NAMALWA (cell line): Measurements from ENCODE around the gene GMDS.

ENCODE experiments used
- DNase-seq: peaks from one replicate; pipeline ENCODE4 v3.0.0-alpha.2; 2015; ENCODE audit warnings: low spot score

Gene GMDS

DNA sequence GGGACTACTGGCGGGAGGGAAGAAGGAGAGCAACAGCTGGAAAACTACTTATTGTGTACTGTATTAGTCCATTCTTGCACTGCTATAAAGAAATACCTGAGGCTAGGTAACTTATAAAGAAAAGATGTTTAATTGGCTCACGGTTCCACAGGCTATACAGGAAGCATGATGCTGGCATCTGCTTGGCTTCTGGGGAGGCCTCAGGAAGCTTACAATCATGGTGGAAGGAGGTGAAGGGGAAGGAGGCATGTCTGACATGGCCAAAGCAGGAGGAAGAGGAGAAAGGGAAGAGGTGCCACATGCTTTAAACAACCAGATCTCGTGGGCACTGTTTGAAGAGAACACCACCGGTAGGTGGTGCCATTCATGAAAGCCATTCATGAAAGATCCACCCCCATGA lies 67.3 kb downstream of the GMDS start:
- no peak for DNase-seq

DNA sequence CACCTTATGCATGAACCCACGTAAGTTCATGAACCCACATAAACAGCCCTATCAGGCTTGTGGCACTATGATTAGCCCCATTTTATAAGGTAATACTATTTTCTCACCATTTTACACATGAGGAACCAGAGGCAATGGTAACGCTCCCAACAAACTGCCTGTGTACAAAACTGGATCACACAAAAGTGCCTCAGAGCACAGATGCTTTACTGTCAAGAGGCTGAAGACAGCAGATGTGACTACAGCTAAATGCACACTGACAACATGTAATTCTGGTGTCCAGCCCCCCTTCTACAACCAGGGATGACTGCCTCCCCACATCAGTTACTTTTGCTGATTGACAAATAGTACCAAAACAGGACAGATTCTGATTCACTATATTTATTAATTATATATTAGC lies 69.6 kb downstream of the GMDS start:
- no peak for DNase-seq

DNA sequence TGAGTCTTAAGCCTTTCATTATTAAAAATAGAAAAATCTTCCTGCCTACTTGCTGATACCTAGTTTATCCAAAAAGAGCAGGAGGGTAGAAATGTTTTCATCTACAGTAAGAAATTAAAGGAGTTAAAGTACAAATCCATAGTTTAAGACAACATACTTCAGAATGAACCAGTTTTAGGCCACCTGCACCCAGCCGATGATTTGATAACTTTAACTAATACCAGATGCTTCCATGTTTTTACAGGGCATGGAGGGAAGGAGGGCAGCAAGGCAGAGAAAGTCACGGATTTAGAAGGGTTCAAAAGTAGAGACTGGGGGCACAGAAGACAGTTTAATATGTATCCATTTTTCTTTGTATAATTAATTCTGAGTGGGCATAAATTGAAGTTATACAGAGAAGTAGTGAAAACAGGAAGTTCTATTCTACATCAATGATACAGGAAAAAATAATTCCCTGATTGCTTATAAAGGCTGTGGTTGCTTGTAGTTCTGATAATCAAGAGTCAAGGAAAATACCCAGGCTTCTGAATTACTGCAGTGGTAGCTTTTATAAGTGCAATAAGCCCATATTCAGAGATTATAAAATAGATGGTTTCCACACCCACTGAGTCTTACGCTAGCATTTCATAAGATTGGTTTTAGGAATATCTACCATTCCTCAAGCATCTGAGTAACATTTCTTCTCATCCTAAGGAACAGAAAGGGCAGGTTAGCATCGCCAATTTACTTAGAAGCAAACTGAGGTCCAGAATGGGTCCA lies 72.0 kb downstream of the GMDS start:
- DNase-seq = no peak

DNA sequence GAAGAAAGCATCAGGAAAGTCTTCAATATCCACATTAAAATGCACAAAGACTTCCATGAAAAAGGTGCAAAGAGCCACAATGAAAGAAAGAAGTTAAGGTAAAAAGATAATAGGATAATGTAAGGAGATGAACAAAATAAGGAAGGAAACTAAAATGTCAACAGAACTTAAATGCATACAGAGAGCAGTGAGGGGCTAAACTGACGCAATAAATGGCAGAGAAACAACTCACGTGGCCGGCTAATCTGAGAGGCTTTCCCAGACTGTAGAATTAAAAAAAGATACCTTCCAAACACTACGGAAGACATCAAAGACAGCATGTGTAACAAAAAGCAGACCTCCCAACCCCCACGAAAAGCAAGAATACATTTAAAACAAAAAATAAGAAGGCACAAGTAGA lies 73.7 kb downstream of the GMDS start:
- DNase-seq = no peak

DNA sequence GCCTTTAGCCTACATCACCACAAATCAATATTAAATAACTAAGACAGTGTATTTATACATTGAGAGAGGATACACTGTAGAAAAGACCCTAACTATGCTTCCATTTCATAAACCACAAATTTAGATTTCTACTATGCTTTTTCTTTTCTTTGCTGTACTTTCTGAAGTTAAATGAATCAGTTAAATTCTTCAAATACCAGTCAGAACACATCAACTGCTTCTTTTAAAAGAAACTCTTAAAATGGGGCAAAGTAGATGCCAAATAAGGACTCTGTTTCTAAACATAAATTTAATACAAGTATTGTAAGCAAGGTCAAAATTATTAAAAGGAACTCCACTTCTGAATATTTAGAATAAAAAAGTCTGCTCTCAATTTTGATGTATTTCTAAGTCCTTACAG lies 76.9 kb downstream of the GMDS start:
- no peak for DNase-seq

DNA sequence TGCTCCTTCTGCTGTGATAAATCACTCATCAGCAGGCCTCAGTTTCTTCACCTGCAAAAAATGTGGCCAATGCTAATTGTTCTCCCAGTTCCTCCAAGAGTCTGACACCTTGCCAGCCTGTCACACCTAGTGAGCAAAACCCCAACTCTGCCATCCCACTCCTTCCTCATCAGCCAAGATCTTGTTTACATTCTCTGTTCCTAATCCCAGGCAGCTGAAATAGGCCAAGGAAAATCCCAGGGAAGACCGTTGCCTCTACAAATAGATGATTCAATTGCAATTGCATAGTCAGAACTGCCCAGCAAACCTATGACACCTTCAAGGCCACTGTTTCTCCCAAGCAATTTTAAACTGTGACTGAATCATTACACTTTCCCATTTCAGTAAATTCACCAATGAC lies 78.7 kb downstream of the GMDS start:
- DNase-seq = no peak

DNA sequence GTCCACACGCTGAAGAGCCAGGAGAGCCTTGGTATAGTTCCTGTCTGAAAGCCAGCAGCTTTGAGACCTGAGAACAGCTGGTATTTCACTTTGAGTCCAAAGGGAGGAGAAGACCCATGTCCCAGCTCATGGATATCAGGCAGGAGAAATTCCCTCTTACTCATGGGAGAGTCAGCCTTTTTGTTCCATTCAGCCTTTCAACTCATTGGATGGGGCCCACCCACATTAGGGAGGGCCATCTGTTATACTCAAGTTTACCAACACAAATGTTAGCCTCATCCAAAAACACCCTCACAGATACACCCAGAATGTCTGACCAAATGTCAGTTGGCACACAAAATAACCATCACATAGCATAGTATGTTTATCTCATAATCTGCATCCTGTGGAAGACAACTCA lies 80.1 kb downstream of the GMDS start:
- no peak for DNase-seq

DNA sequence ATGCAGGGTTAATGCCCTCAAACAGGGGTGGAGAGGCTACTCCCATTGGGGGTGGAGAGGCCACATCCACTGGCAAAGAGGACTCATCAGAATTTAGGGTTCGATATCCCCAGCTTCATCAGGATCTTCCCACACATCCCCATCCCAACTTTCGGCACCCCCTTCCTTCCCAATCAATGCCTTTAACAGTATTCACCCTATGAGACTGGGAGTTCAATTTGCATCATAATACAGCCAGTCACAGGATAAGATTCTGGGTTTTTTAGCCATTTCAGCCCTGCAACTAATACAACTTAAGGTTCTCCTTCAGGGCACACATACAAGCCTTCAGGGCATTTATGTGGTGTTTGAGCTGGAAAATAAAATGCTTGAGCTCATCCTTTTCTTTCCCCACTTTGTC lies 80.9 kb downstream of the GMDS start:
- DNase-seq = no peak

DNA sequence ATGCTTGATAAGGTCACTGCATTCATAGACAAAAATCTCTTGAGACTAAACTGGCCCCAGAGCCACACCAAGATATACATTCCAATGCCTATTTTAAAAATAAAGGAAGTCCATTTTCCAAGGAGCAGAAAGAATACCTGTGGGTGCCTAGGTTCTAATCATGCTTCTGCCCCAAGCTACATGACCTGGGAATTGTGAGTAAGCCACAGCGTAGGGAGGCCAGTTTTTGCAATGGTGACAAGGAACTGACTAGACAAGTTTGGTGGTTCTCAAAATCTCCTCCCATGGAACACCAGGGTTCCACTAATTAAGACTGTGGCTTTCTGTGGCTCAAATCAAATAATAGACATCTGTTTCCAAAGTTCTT lies 83.3 kb downstream of the GMDS start:
- DNase-seq = no peak

DNA sequence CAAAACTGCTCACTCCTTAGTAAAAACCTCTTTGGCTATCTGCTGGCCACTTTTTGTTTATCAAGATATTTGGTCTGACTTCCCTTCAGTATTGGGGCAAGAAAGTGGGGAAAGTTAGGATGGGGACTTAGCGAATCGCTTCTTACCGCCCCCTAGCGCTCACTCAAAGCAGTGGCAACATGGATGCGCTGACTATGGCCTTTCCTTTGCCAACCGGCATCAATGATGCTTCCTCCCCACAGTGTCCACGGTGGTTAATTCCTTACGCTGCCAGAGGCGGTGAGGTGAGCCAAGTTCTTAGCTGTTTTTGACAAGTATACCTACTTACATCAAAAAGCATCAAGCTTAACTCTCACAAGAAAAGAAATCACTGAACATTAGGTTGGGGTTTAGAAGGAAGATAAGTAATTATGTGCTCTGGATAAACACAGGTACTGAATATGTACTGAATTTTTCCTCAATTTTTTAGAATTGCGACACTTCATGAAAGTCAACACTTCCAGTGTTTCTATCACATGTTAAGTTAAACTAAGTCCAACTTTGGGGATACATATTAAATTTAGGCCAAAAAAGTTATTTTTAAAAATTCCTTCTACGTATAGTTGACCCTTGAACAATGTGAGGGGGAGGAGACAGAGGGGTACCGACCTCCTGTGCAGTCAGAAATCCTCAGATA lies 86.7 kb downstream of the GMDS start:
- peak; percentile 6 for DNase-seq

DNA sequence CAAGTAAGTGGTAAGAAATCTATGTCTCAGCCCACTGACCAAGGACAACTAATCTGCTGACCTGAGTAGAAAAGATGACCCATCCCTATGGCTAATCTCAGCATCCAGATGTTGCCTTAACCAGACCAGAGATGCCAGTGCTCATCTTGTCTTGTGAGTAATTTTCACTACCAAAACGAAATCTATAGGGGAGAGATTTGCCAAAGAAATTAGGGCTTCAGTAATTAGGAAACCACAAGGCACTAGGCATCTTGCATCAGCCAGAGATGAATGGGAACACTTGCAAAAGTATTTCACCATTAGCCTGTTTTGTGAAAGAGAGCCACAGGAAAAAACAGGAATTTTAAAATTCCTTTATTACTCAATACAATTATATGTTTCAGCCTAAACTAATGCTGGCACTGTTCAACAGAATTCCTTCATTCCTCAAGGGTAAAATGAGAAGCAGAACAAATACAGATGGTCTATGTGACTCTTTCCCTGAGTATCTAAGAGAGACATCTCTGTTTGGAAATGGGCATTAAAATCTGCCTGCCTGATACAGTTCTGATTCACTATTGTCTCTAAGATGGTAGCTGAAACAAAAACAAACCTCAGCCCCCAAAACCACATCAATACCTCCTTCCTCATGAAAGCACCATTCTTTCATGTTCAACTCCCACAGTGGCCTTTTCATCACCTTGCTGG lies 87.8 kb downstream of the GMDS start:
- no peak for DNase-seq

DNA sequence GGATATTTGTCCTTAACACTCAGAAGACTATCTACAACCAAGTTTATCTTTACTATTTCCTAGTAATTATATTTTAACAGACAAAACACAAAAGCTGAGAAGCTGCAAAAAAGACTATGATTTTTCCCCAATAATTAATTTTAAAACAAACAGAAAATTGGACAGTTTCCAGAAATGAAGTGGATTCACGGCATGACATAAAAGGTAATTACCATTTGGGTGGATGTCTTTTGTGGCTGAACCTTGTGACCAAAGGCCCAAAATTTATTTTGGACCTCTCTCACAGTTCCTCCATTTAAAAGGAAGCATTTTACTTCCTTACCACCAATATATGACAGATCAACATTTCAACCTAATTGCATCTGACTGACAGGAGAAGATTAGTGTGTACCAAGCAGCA lies 90.2 kb downstream of the GMDS start:
- DNase-seq = no peak

DNA sequence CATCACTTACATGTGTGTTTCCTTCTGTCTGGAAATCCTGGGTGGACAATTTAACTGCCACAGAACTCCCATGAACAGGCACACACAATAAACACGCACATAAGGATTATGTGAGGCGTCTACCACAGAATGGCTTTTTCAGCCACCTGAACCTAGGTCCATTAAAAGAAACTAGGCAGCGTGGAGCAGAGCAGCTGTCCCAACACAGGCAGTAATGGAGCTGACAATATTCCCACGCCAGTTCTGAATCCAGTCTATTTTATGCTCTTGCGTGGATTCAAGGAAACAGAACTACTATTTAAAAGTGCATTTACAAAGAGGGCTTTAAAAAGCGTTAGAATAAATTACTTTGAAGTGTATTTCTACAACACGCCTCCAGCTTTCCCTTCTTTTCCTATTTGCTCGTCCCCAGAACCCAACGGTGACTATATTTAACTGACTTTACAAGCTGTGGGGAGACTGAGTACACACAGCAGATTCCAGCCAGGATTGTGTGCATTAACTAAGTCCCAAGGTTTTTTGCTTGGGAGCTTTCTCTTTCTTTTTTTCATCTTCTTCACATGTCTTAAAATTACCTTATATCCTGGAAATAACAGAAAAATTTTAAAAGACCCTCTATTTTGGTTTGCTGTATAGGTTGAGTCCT lies 95.9 kb downstream of the GMDS start:
- no peak for DNase-seq

DNA sequence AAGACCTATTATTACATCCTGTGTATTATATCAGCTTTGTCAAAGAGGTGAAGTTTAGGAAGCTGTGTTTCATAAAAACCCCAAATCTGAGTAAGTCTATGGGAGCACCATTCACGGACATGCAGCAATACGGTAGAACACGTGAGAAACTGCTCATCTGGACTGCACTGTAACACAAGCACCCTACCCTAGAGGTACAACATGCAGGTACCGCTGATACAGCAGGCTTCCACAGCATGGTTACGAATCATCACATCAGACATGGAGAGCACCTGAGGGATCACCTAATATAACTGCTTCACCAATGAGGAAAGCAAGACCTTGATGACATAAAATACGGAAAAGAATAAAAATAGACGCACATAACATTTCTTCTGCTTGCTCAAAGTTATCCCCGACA lies 96.7 kb downstream of the GMDS start:
- no peak for DNase-seq

DNA sequence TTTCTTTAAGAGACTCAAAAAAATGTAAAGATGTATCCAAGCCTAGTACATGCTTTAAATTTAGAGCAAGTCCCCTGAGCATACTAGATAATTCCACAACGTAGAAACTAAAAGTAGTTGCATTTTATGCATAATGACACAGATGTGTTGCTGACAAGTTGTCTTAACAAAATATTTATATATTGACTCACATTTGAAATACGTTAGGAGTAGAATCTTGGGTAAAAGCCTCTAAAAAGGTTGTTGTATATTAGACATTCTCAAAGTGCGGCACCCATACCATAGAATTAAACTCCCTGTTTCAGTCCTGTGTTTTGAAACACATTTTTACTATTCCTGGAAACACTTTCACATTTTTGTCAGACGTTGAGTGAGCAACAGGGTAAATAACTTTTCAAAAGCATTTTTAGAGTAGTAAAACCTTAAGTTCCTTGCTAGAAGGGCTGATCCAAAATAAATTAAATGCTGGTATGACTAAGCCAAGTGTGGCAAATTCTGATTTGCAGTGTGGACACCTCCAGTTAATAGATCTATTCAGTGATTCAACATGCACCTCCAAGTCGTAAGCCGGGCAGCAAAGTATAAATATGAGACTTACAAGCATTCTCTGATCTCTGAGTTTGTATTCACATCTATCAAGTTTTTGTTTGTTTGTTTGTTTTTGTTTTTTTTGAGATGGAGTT lies 97.5 kb downstream of the GMDS start:
- no peak for DNase-seq

DNA sequence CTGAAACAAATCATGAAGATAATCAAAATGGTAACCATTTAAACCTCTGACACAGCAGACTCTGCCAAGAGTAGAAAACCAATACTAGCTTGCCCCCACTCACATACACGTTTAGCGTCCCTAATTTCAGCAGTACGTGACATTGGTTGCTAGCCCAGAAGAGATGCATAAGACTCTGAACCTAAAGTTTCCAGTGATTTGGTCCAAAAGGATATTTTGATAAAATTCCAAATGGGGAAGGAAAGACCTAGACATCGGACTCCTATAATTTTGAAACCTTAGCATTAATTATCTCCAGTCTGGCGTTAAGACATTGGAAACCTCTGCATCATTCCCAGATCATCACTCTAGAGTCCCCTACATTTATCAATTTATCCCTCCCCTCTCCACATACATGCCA lies 98.1 kb downstream of the GMDS start:
- no peak for DNase-seq

DNA sequence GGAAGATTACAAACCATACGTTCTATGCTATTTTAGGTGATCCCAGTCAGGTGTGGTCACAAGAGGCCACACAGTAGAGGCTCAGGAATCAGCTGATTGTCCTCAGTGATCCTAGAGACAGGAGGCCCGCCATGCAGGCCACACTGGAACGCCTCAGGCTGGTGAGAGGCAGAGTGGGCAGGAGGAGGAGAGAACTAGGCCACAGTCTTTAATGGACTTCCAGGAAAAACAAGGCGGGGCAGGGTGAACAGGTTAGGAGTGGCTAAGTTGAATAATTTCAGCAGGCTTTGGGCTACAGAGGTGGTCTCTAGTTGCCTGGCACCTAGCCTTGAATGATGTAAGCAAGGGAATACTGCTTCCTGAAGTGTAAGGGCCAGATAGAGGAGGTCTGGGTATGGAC lies 101.2 kb downstream of the GMDS start:
- no peak for DNase-seq

DNA sequence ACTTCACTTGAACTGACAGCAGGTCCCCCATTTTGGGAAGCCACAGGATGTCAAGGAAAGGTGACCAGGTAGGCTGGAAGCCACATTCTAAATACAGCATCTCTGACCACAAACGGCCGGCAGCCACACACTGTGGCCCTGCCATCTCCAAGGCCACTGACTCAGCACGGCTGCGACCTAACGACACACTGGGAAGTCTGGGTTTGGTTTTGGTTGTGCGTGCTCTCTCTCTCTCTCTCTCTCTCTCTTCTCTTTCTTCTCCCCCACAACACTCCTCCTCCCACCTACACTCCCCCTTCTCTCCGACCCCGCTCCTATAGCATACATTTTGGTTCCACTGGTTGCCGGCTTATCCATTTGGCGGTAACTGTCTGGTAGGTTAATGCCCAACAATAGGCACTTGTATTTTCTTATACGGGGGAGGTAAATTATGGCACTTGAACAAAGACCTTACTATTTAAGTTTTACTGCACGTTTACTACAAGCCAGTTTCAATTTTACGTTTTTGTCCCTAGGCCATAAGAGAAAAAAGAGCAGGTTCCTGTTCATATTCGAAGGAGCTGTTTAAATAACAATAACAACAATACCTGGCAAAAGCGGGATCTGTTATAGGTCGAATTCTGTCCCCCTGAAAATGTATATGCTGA lies 103.6 kb downstream of the GMDS start:
- no peak for DNase-seq

DNA sequence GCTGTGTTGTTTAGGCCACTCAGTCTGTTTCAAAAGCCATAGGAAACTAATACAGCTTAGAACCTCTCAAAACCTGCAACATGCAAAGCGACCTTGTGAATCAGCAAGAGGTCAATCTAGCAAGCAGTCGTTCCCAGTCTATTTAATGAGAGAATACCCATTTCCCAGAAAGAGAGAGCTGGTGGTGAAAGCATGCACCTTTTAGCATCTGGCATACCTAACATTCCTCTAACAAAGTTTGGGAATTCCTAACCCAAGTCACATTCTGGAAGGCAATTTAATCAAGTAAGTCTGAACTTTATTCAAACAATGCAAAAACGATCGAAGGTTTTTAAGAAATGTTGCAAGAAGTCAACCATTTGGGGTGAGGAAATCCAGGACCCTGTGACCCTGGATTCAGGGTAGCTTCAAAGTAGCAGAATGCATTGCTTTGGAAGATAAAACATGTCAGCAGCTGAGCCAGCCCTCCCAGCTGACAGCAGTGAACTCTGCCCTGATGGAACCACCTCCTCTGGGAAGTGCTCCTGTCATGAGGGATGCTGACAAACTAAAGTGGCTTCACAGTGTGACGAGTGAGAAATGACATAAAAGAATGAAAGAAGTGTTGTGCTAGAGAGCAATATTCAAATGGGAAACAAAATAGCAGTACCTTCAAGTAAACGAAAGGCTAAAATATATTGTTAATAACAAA lies 104.8 kb downstream of the GMDS start:
- DNase-seq = no peak

DNA sequence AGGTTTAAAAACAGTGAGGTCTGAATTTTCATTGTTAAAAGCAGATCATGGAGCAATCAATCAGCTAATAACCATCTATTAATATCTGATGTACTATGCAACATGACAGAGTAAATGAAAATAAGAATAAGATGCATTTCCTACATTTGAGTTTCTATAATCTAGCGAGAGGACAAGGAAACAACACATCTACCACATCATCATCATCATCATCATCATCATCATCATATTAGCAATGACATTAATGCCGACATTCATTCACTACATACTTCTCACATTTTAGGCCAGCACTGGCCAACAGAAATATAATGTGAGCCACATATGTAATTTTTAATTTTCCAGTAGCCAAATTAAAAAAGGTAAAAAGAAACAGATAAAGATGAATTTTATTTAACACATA lies 110.0 kb downstream of the GMDS start:
- no peak for DNase-seq

DNA sequence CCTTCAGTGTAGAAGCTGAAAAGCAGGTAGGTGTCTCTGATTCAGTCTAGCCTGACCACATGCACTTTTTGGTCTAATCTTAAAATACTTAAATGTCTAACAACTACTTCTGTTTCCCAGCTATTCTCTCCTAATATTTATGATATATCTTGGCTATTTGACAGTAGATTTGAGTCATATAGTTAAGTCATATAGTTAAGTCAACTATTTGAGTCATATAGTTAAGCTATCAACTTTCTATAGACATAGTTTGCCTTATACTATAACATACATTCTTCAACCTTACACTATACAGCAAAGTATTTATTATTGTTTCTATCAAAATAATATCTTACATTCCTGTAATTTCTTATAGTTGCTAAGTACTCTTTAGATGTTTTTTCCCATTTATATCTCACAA lies 110.9 kb downstream of the GMDS start:
- no peak for DNase-seq
